NB4 (cell line): ENCODE data around the gene SURF2.

Experiments
- DNase-seq: peaks from one replicate; pipeline ENCODE4 v3.0.0; 2010; ENCODE audit warnings: low read depth
- H3K4me3 ChIP-seq: one replicate; pipeline ENCODE4 v1.5.1; 2011; ENCODE audit warnings: mild to moderate bottlenecking, low read depth, low read length, moderate library complexity
- CTCF ChIP-seq: IDR thresholded peaks from one replicate; pipeline ENCODE4 v1.5.1; 2012; ENCODE audit warnings: low read depth, low read length
- MAX ChIP-seq: IDR thresholded peaks from 2 replicates; pipeline ENCODE4 v1.6.1; 2011; ENCODE audit warnings: low read depth, low read length
- MYC ChIP-seq: IDR thresholded peaks from 2 replicates; pipeline ENCODE4 v1.6.1; 2011; ENCODE audit warnings: low read depth, low read length
- POLR2A ChIP-seq: IDR thresholded peaks from 2 replicates; pipeline ENCODE4 v1.6.1; 2011; ENCODE audit warnings: mild to moderate bottlenecking; ENCODE audit not compliant: insufficient read length; ENCODE audit errors: extremely low read depth

Gene SURF2

DNA sequence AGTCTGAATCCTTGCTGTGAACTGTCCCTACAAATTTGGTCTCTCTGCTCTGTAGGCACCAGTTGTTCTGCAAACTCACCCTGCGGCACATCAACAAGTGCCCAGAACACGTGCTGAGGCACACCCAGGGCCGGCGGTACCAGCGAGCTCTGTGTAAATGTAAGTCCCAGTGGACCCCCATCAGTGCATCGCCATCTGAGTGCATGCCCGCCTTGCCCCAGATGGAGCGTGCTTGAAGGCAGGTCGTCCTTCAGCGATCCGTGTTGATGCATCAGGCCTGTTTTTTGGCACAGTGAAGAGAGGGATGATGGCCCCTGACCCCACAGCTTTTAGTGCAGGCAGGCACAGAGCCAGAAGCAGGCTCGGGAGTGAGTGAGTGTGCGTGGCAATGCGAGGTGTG, 1.3 kb downstream of the SURF2 start:
- H3K4me3 ChIP-seq, result peak overlapping the region; percentile 59
- no peak for TF ChIP-seq MAX
- TF ChIP-seq POLR2A, result no peak
- no peak for TF ChIP-seq CTCF
- no peak for TF ChIP-seq MYC
- no peak for DNase-seq

- no peak overlapping the region for H3K4me3 ChIP-seq
- peak; percentile 57 for DNase-seq
- TF ChIP-seq CTCF (peak; percentile 36), MYC (no peak)
Measured at GRCh38 chr9:133359399-133360175, 3.2 kb downstream of the SURF2 start.

DNA sequence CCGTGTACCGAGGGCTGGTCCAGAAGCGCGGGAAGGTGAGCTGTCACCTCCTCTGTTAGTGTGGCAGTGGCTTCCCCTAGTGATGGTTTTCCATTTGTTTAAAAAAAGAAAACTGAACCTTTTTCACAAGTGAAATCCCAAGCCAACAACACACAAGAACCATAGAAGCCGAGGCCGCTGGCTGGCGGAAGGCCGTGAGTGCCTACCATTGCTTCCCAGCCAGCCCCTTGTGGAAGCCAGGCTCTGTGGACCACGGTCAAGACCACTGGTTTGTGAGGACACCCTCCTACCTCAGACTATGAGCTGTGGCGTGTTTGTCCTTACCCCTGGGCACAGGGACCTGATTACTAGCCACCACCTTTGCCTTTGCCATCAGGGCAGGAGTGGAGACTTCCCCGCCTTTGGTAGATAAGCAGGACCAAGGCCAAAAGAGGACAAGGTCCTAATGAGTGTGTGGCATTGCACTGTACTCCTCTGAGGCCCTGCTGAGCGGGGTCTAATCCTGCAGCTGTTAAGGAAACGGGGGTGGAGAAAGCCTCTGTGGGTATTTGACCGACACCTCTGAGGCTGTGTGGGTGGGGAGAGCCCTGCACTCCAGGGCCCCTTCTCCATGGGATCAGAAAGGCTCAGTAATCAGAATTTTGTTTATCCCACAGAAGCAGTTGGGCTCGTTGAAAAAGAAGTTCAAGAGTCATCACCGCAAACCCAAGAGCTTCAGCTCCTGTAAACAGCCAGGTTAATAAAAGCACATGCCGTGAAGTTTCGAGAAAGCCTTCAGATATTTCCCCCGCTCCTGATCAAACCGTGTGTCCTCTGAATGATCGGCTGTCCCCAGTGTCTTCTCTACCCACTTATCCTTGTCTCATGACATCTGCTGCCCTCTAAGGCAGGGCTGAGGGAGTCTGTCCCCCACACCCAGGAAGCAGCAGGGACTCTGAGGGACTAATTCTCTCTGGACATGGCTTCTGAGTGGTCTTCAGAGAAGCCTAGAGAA, 4.3 kb downstream of the SURF2 start:
- no peak for DNase-seq
- H3K4me3 ChIP-seq, result no peak overlapping the region
- TF ChIP-seq MAX, result no peak
- TF ChIP-seq MYC, result no peak
- TF ChIP-seq CTCF, result no peak
- TF ChIP-seq POLR2A, result peak; percentile 5

DNA sequence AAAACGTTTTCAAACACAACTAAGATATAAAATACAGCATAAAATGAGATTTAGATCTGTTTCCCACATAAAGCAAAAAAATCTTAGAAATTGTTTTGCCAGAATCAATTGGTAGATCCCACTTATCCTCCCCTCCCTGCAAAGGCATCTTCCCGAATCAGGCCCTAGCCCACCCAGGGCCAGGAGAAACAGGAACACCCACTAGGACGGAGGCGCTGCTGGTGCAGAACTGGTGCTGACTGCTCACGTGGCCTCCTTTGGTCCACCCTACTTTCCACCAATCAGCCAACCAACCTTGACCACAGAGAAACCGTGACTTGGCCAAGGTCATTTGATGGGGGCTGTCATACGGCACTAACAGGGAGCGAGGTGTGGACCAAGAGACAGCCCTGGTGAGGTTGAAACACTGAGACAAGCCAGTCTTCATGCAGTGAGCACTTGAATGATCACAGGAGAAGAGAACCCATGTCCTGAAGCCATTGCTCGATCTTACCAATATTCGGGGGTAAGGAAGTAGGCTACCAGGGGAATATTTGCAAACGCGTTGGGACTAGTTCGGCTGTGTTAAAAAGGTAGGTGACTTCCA, 5.2 kb downstream of the SURF2 start:
- TF ChIP-seq CTCF, result no peak
- TF ChIP-seq MAX, result no peak
- no peak for TF ChIP-seq MYC
- no peak for TF ChIP-seq POLR2A
- H3K4me3 ChIP-seq, result no peak overlapping the region
- DNase-seq, result no peak

- DNase-seq, result no peak
- H3K4me3 ChIP-seq, result no peak overlapping the region
- TF ChIP-seq MAX (no peak), POLR2A (no peak), MYC (no peak), CTCF (no peak)
Measured at GRCh38 chr9:133362359-133363044, 6.2 kb downstream of the SURF2 start.
